Epidermal melanocyte (primary cell): ENCODE results near the gene DDR1.

Experiments used
- DNase-seq: peaks from one replicate; pipeline ENCODE4 v3.0.0; 2011; ENCODE audit warnings: low spot score; ENCODE audit not compliant: insufficient read length

DDR1 gene

GRCh38 chr6:30948811-30949210 lies 64.5 kb downstream of the DDR1 start:
- no peak for DNase-seq
